B cell (primary cell): Measurements from ENCODE around the gene HIP1.

Source experiments
- CTCF ChIP-seq: fragments of 200-600 bp; IDR thresholded peaks from one replicate; pipeline ENCODE4 v1.8.0; 2022; ENCODE audit warnings: antibody characterized with exemption, mild to moderate bottlenecking
- EZH2 ChIP-seq: IDR thresholded peaks from 2 replicates; pipeline ENCODE4 v1.6.1; 2012; ENCODE audit warnings: borderline replicate concordance, low read depth, mild to moderate bottlenecking, moderate library complexity, low read length; ENCODE audit not compliant: insufficient read depth, poor library complexity, severe bottlenecking

GRCh38 chr7:75711656-75712514 is 26.9 kb downstream of the HIP1 start:
- TF ChIP-seq CTCF: no peak
- no peak for TF ChIP-seq EZH2
